Suprapubic skin (tissue), 4 donors: ENCODE results near the gene CRYBG2. TPM values are rescaled to one million over a fixed set of nuclear protein-coding genes. Genes with fewer than 3 reads are reported as not detected.

Source experiments
- DNase-seq, 2 donors: peaks; one replicate each; pipeline ENCODE4 v3.0.0-alpha.2; 2019; ENCODE audit warnings: low spot score in 2 of 2
- H3K27ac ChIP-seq: fragments of 200-600 bp; sonication (generic); one replicate; pipeline ENCODE4 v1.5.1; 2019
- H3K27me3 ChIP-seq: fragments of 200-600 bp; sonication (generic); one replicate; pipeline ENCODE4 v1.5.1; 2019
- H3K36me3 ChIP-seq: fragments of 200-600 bp; sonication (generic); one replicate; pipeline ENCODE4 v1.5.1; 2019
- H3K4me1 ChIP-seq: fragments of 200-600 bp; sonication (generic); one replicate; pipeline ENCODE4 v1.5.1; 2019
- H3K4me3 ChIP-seq: fragments of 200-600 bp; sonication (generic); one replicate; pipeline ENCODE4 v1.5.1; 2019; ENCODE audit warnings: mild to moderate bottlenecking
- H3K9me3 ChIP-seq: fragments of 200-600 bp; sonication (generic); one replicate; pipeline ENCODE4 v1.5.1; 2019
- CTCF ChIP-seq, 2 donors: fragments of 200-600 bp in 1 of 2; fragments of 450-650 bp in 1 of 2; sonication (generic) in 1 of 2; IDR thresholded peaks; one replicate each; pipeline ENCODE4 v1.5.1; 2016 to 2019; ENCODE audit warnings: antibody characterized with exemption in 2 of 2, mild to moderate bottlenecking in 1 of 2, moderate library complexity in 1 of 2
- EP300 ChIP-seq: sonication (generic); formaldehyde crosslinking; IDR thresholded peaks from one replicate; pipeline ENCODE4 v1.6.1; 2017; ENCODE audit warnings: antibody characterized with exemption
- POLR2A ChIP-seq, 2 donors: fragments of 450-650 bp; IDR thresholded peaks; one replicate each; pipeline ENCODE4 v1.6.1; 2017; ENCODE audit warnings: antibody characterized with exemption in 2 of 2, mild to moderate bottlenecking in 2 of 2, moderate library complexity in 2 of 2
- POLR2AphosphoS5 ChIP-seq, 3 donors: sonication (generic); formaldehyde crosslinking; IDR thresholded peaks; one replicate each; pipeline ENCODE4 v1.6.1; 2017; ENCODE audit warnings: antibody characterized with exemption in 3 of 3
- WGBS: methylation state at CpG from one replicate; pipeline ENCODE4 v1.1.5; 2018; 5-methylcytosine and 5-hydroxymethylcytosine counted together
- total RNA-seq, 4 donors: library from RNA; depleted of rRNA; stranded (reverse); fragments of >200 nt; gene quantifications; one replicate each; pipeline ENCODE4 v1.1.0, GENCODE V29; 2016

The CRYBG2 gene
- 10 to 100 TPM; 47.8 to 96.9 (median 62.8) TPM for total RNA-seq

GRCh38 chr1:26353976-26354820, at the start of gene CRYBG2:
CRYBG2 (minus strand) TSS chr1:26354130; CDS start chr1:26346657, 7,473 bp downstream.
- Histone ChIP-seq H3K27me3 (peaks cover 9% of the 10 kb centered on the region), H3K4me3 (peak within 1 kb of the TSS; percentile 33), H3K27ac (peak within 1 kb of the TSS; percentile 72), H3K9me3 (no peaks in the 10 kb centered on the region), H3K36me3 (no peaks in the 10 kb centered on the region), H3K4me1 (peaks cover 71% of the 10 kb centered on the region)
- 57% methylated on average over 13 of the region's 21 CpGs for WGBS
- TF ChIP-seq POLR2AphosphoS5 (IDR thresholded peaks at IDR 0.05) = peak in 1 of 3 donors; percentile 27
- no peak for TF ChIP-seq EP300
- TF ChIP-seq CTCF (IDR thresholded peaks at IDR 0.05) = no peak
- no peak for TF ChIP-seq POLR2A (IDR thresholded peaks at IDR 0.05)
- DNase-seq = no peak

- 21% methylated on average over 4 of the region's 4 CpGs for WGBS
- Histone ChIP-seq H3K27me3 (peaks cover 13% of the 10 kb centered on the region), H3K27ac (no peak overlapping the region), H3K36me3 (no peaks in the 10 kb centered on the region), H3K4me3 (no peak overlapping the region), H3K9me3 (no peaks in the 10 kb centered on the region), H3K4me1 (no peaks in the 10 kb centered on the region)
- TF ChIP-seq EP300 = no peak
- no peak for TF ChIP-seq POLR2A (IDR thresholded peaks at IDR 0.05)
- TF ChIP-seq POLR2AphosphoS5 (IDR thresholded peaks at IDR 0.05) = no peak
- TF ChIP-seq CTCF (IDR thresholded peaks at IDR 0.05) = no peak
- DNase-seq = no peak
Observed at GRCh38 chr1:26403656-26404055, 49.7 kb upstream of the CRYBG2 start.

- Histone ChIP-seq H3K36me3 (no peaks in the 10 kb centered on the region), H3K4me3 (no peak overlapping the region), H3K27me3 (peaks cover 13% of the 10 kb centered on the region), H3K4me1 (no peaks in the 10 kb centered on the region), H3K27ac (no peak overlapping the region), H3K9me3 (no peaks in the 10 kb centered on the region)
- WGBS = 63% methylated on average over 3 of the region's 3 CpGs
- TF ChIP-seq POLR2A (IDR thresholded peaks at IDR 0.05) = no peak
- TF ChIP-seq EP300 = no peak
- TF ChIP-seq CTCF (IDR thresholded peaks at IDR 0.05) = no peak
- TF ChIP-seq POLR2AphosphoS5 (IDR thresholded peaks at IDR 0.05) = no peak
- no peak for DNase-seq
Observed at GRCh38 chr1:26401891-26402290, 48.0 kb upstream of the CRYBG2 start.

GRCh38 chr1:26399034-26399433, 45.1 kb upstream of the CRYBG2 start:
- DNase-seq = no peak
- Histone ChIP-seq H3K4me1 (no peaks in the 10 kb centered on the region), H3K9me3 (no peaks in the 10 kb centered on the region), H3K36me3 (no peaks in the 10 kb centered on the region), H3K27ac (no peak overlapping the region), H3K27me3 (peaks cover 9% of the 10 kb centered on the region), H3K4me3 (no peak overlapping the region)
- WGBS = 87% methylated on average over 3 of the region's 3 CpGs
- TF ChIP-seq EP300 (no peak), CTCF (IDR thresholded peaks at IDR 0.05) (no peak), POLR2AphosphoS5 (IDR thresholded peaks at IDR 0.05) (no peak), POLR2A (IDR thresholded peaks at IDR 0.05) (no peak)

- 83% methylated on average over 8 of the region's 8 CpGs for WGBS
- Histone ChIP-seq H3K27me3 (no peaks in the 10 kb centered on the region), H3K27ac (no peak overlapping the region), H3K9me3 (no peaks in the 10 kb centered on the region), H3K4me1 (no peaks in the 10 kb centered on the region), H3K4me3 (no peak overlapping the region), H3K36me3 (no peaks in the 10 kb centered on the region)
- TF ChIP-seq POLR2A (IDR thresholded peaks at IDR 0.05) (no peak), EP300 (no peak), POLR2AphosphoS5 (IDR thresholded peaks at IDR 0.05) (no peak), CTCF (IDR thresholded peaks at IDR 0.05) (no peak)
- DNase-seq = no peak
Observed at GRCh38 chr1:26395754-26396153, 41.8 kb upstream of the CRYBG2 start.
